Neural cell (in vitro differentiated cells): ENCODE data around the gene MAP10. TPM values are rescaled to one million over a fixed set of nuclear protein-coding genes. Genes with fewer than 3 reads are reported as not detected.

Experiments used
- H2AFZ ChIP-seq: fragments of 200-600, 300-800 bp; sonication (generic), shearing (Covaris generic); 2 replicates; pipeline ENCODE4 v1.6.0; 2014; ENCODE audit warnings: low read depth, mild to moderate bottlenecking, antibody characterized with exemption, low read length, moderate library complexity
- H3F3A ChIP-seq: fragments of 200-600 bp; shearing (Covaris generic); 2 replicates; pipeline ENCODE4 v1.6.1; 2016; ENCODE audit warnings: mild to moderate bottlenecking, moderate library complexity, mixed read lengths, antibody characterized with exemption, low read length; ENCODE audit not compliant: insufficient read depth, poor library complexity, severe bottlenecking
- H3K27ac ChIP-seq: fragments of 200-600, 300-800 bp; sonication (generic), shearing (Covaris generic); 2 replicates; pipeline ENCODE4 v1.5.1; 2014; ENCODE audit warnings: mild to moderate bottlenecking, low read length, moderate library complexity
- H3K27me3 ChIP-seq: fragments of 300-800, 200-600 bp; sonication (generic), shearing (Covaris generic); 2 replicates; pipeline ENCODE4 v1.6.0; 2014; ENCODE audit warnings: mild to moderate bottlenecking, low read depth, low read length, moderate library complexity; ENCODE audit not compliant: insufficient read depth
- H3K36me3 ChIP-seq: fragments of 300-800, 200-600 bp; sonication (generic), shearing (Covaris generic); 2 replicates; pipeline ENCODE4 v1.5.1; 2014; ENCODE audit warnings: mild to moderate bottlenecking, antibody characterized with exemption, low read length, moderate library complexity; ENCODE audit not compliant: insufficient read depth
- H3K4me2 ChIP-seq: fragments of 300-800, 200-600 bp; sonication (generic), shearing (Covaris generic); 2 replicates; pipeline ENCODE4 v1.6.0; 2014; ENCODE audit warnings: mild to moderate bottlenecking, low read length
- H3K4me3 ChIP-seq: fragments of 300-800, 200-600 bp; sonication (generic), shearing (Covaris generic); 2 replicates; pipeline ENCODE4 v1.5.1; 2014; ENCODE audit warnings: mild to moderate bottlenecking, low read length, moderate library complexity
- H3K79me2 ChIP-seq: fragments of 200-600 bp; shearing (Covaris generic); replicated peaks from 2 replicates; pipeline ENCODE4 v1.6.0; 2014; ENCODE audit warnings: mild to moderate bottlenecking, low read length, moderate library complexity; ENCODE audit not compliant: insufficient read depth
- H3K9ac ChIP-seq: fragments of 300-800, 200-600 bp; sonication (generic), shearing (Covaris generic); 2 replicates; pipeline ENCODE4 v1.6.1; 2016; ENCODE audit warnings: mild to moderate bottlenecking, low read length, mixed read lengths
- H3K9me2 ChIP-seq: fragments of 200-600 bp; shearing (Covaris generic); 2 replicates; pipeline ENCODE4 v1.6.1; 2016; ENCODE audit warnings: mild to moderate bottlenecking, low read length, mixed read lengths; ENCODE audit not compliant: insufficient read depth
- H3K9me3 ChIP-seq: fragments of 200-600, 300-800 bp; sonication (generic), shearing (Covaris generic); 2 replicates; pipeline ENCODE4 v1.6.1; 2016; ENCODE audit warnings: mild to moderate bottlenecking, mixed run types, low read length, moderate library complexity, mixed read lengths
- H4K20me1 ChIP-seq: fragments of 200-600 bp; shearing (Covaris generic); 2 replicates; pipeline ENCODE4 v1.6.1; 2016; ENCODE audit warnings: mild to moderate bottlenecking, mixed run types; ENCODE audit not compliant: insufficient read depth
- EP300 ChIP-seq: fragments of 450-650 bp; conservative IDR thresholded peaks from 2 replicates; pipeline ENCODE4 v1.6.1; 2014; ENCODE audit warnings: antibody characterized with exemption, mild to moderate bottlenecking, moderate library complexity; ENCODE audit not compliant: poor library complexity, severe bottlenecking
- EZH2 ChIP-seq: fragments of 200-600, 300-800 bp; shearing (Covaris generic), sonication (generic); IDR thresholded peaks from 2 replicates; pipeline ENCODE4 v1.6.1; 2014; ENCODE audit warnings: antibody characterized with exemption, low read length, borderline replicate concordance, mild to moderate bottlenecking; ENCODE audit not compliant: insufficient read depth, poor library complexity, severe bottlenecking
- MXI1 ChIP-seq: fragments of 450-650 bp; conservative IDR thresholded peaks from 2 replicates; pipeline ENCODE4 v1.6.1; 2014; ENCODE audit warnings: antibody characterized with exemption, mild to moderate bottlenecking; ENCODE audit not compliant: poor library complexity, severe bottlenecking
- POLR2AphosphoS5 ChIP-seq: IDR thresholded peaks from 2 replicates; pipeline ENCODE4 v1.6.1; 2012
- RAD21 ChIP-seq: fragments of 450-650 bp; conservative IDR thresholded peaks from 2 replicates; pipeline ENCODE4 v1.6.1; 2014; ENCODE audit warnings: antibody characterized with exemption, mild to moderate bottlenecking, moderate library complexity
- REST ChIP-seq: IDR thresholded peaks from 2 replicates; pipeline ENCODE4 v1.6.1; 2012; ENCODE audit warnings: borderline replicate concordance
- SMC3 ChIP-seq: fragments of 450-650 bp; conservative IDR thresholded peaks from 2 replicates; pipeline ENCODE4 v1.6.1; 2014; ENCODE audit warnings: antibody characterized with exemption, mild to moderate bottlenecking, moderate library complexity; ENCODE audit not compliant: poor library complexity
- TAF1 ChIP-seq: IDR thresholded peaks from 2 replicates; pipeline ENCODE4 v1.6.1; 2012; ENCODE audit warnings: low read depth
- polyA plus RNA-seq: library from polyadenylated mRNA; depleted of rRNA; stranded (reverse); fragments of >200 nt; gene quantifications from 2 replicates; pipeline ENCODE4 v1.2.3, GENCODE V29; 2014
- TF ChIP-seq, protein P1 (sequence below): fragments of 450-650 bp; IDR thresholded peaks from 2 replicates; pipeline ENCODE4 v1.5.1; 2014; ENCODE audit warnings: antibody characterized with exemption, mild to moderate bottlenecking, moderate library complexity; ENCODE audit not compliant: poor library complexity, severe bottlenecking

Gene MAP10
- polyA plus RNA-seq, 1 donor from 2014 or later = 1.1 TPM

GRCh38 chr1:232818040-232818439, 12.8 kb downstream of the MAP10 start:
- no peak overlapping the region for H3K4me2 ChIP-seq
- H3K27ac ChIP-seq = no peak overlapping the region
- no peak overlapping the region for H3K9ac ChIP-seq
- H3F3A ChIP-seq = no peaks in the 10 kb centered on the region
- no peaks in the 10 kb centered on the region for H3K27me3 ChIP-seq
- H3K9me3 ChIP-seq = no peaks in the 10 kb centered on the region
- no peaks in the 10 kb centered on the region for H4K20me1 ChIP-seq
- TF ChIP-seq POLR2AphosphoS5 = no peak
- no peak for TF ChIP-seq MXI1
- no peak for TF ChIP-seq TAF1
- no peak for TF ChIP-seq EP300
- TF ChIP-seq REST = no peak
- no peak for TF ChIP-seq RAD21
- no peak for TF ChIP-seq EZH2
- TF ChIP-seq SMC3 = no peak
- H2AFZ ChIP-seq = no peak overlapping the region
- H3K36me3 ChIP-seq = no peaks in the 10 kb centered on the region
- H3K79me2 ChIP-seq = no peaks in the 10 kb centered on the region
- H3K9me2 ChIP-seq = no peaks in the 10 kb centered on the region
- H3K4me3 ChIP-seq = no peak overlapping the region

DNA sequence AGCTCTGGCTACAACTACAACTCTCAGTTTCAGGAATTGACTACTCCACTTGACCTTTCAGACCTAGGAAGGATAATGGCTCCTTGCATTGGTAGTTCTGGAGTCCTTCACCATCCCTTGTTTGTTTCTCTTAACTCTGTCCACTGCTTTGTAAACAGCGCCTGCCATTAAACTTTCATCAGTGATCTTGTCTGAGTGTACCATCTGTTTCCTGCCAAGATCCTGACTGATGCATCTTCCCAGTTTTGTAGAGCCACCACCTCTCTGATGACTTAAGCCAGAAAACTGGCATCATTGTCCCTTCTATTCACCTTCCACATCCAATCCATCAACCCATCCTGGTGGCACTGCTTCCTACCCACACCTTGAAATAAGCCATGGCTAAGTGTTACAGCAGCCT, 15.2 kb downstream of the MAP10 start:
- no peak overlapping the region for H3K4me3 ChIP-seq
- H3K27me3 ChIP-seq = no peaks in the 10 kb centered on the region
- H3K36me3 ChIP-seq = no peaks in the 10 kb centered on the region
- TF ChIP-seq RAD21 = no peak
- TF ChIP-seq MXI1 = no peak
- TF ChIP-seq TAF1 = no peak
- TF ChIP-seq, protein P1, sequence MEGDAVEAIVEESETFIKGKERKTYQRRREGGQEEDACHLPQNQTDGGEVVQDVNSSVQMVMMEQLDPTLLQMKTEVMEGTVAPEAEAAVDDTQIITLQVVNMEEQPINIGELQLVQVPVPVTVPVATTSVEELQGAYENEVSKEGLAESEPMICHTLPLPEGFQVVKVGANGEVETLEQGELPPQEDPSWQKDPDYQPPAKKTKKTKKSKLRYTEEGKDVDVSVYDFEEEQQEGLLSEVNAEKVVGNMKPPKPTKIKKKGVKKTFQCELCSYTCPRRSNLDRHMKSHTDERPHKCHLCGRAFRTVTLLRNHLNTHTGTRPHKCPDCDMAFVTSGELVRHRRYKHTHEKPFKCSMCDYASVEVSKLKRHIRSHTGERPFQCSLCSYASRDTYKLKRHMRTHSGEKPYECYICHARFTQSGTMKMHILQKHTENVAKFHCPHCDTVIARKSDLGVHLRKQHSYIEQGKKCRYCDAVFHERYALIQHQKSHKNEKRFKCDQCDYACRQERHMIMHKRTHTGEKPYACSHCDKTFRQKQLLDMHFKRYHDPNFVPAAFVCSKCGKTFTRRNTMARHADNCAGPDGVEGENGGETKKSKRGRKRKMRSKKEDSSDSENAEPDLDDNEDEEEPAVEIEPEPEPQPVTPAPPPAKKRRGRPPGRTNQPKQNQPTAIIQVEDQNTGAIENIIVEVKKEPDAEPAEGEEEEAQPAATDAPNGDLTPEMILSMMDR = no peak
- no peak for TF ChIP-seq REST
- no peak for TF ChIP-seq POLR2AphosphoS5
- no peak for TF ChIP-seq SMC3
- H3F3A ChIP-seq = no peaks in the 10 kb centered on the region
- no peak overlapping the region for H3K9ac ChIP-seq
- H3K4me2 ChIP-seq = no peak overlapping the region
- no peaks in the 10 kb centered on the region for H3K9me2 ChIP-seq
- no peak overlapping the region for H3K27ac ChIP-seq
- H3K79me2 ChIP-seq = no peaks in the 10 kb centered on the region
- H2AFZ ChIP-seq = no peak overlapping the region
- H4K20me1 ChIP-seq = no peaks in the 10 kb centered on the region
- no peaks in the 10 kb centered on the region for H3K9me3 ChIP-seq
